OCI-LY3 (cell line): Measurements from ENCODE around the gene HINT1.

Experiments
- EZH2phosphoT487 ChIP-seq: fragments of 200-600 bp; shearing (Covaris generic); IDR thresholded peaks from 2 replicates; pipeline ENCODE4 v1.6.1; 2018; ENCODE audit warnings: antibody characterized with exemption, mixed run types, low read depth
- TF ChIP-seq, protein P1 (sequence below): fragments of 200-600, 300-600 bp; sonication (generic); IDR thresholded peaks from 2 replicates; pipeline ENCODE4 v1.5.1; 2014; ENCODE audit warnings: antibody characterized with exemption, low read length, low read depth

DNA sequence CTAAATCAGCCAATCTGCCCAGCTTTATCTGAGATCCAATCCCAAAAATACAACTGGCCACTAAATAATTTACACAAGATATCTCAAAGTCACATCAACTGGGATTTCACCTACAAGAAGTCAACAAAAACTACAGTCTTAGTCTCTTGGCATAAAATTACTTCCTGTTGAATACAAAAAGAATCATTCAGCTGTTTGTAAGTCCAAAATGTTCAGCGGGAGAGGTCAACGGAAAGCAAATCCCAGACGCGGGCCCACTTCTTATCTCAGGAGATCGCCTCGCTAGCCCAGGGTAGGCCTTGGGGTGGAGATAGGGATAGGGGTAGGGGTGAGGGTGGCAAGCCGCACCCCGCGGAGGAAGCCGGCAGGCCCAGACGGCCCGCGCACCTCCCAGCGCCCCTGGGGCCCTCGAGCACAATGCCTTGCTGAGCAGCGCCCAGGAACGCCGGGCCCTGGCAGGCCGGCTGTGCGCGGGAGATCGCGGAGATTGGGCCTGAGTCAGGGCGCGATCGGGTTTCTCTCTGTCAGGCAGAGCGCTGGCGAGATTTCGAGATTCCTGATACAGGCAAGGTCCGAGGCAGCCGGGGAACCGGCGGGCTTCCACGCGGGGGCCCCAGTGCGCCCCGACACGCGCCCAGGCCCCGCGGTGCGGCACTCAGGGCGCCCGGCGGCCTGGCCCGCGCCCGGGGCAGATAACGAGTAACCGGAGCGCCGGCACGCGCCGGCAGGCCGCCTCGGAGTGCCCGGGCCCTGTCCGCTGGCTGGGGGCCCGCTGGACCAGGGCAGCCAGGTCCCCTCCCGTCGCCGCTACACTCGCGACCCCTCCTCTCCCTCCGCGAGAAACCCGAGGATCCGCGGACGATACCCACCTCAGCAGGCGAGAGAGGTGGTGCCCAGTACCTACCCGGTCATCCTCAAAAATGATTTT is 601 bp downstream of the HINT1 start:
- TF ChIP-seq, protein P1, sequence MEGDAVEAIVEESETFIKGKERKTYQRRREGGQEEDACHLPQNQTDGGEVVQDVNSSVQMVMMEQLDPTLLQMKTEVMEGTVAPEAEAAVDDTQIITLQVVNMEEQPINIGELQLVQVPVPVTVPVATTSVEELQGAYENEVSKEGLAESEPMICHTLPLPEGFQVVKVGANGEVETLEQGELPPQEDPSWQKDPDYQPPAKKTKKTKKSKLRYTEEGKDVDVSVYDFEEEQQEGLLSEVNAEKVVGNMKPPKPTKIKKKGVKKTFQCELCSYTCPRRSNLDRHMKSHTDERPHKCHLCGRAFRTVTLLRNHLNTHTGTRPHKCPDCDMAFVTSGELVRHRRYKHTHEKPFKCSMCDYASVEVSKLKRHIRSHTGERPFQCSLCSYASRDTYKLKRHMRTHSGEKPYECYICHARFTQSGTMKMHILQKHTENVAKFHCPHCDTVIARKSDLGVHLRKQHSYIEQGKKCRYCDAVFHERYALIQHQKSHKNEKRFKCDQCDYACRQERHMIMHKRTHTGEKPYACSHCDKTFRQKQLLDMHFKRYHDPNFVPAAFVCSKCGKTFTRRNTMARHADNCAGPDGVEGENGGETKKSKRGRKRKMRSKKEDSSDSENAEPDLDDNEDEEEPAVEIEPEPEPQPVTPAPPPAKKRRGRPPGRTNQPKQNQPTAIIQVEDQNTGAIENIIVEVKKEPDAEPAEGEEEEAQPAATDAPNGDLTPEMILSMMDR, result no peak; the same call in 1 of the 2 replicates
- no peak for TF ChIP-seq EZH2phosphoT487
